IMR-90 (cell line): Measurements from ENCODE around the gene WNK4.

Source experiments
- CTCF ChIP-seq: conservative IDR thresholded peaks from 2 replicates; pipeline ENCODE4 v1.5.1; 2012; ENCODE audit warnings: mild to moderate bottlenecking, low read depth, low read length, improper control_type of control experiment
- POLR2A ChIP-seq: IDR thresholded peaks from 2 replicates; pipeline ENCODE4 v1.6.1; 2012; ENCODE audit warnings: mild to moderate bottlenecking, low read depth, low read length

GRCh38 chr17:42809250-42809649 lies 28.8 kb downstream of the WNK4 start:
- no peak for TF ChIP-seq CTCF
- no peak for TF ChIP-seq POLR2A
